IgD-negative memory B cell (primary cell): ENCODE measurements around the gene AFF4. TPM values are rescaled to one million over a fixed set of nuclear protein-coding genes. Genes with fewer than 3 reads are reported as not detected.
"Not testable (repeated sequence)": the region's sequence is repeated elsewhere in the genome, so short reads cannot be mapped to it uniquely, and the experiment has no call there.

Experiments
- H3K27ac Mint-ChIP-seq, 3 donors: one replicate each; pipeline ENCODE4 v1.8.0; 2020 to 2022; ENCODE audit warnings: mild to moderate bottlenecking in 3 of 3, mixed read lengths in 3 of 3, moderate library complexity in 1 of 3
- H3K27me3 Mint-ChIP-seq: one replicate; pipeline ENCODE4 v1.8.0; 2021; ENCODE audit warnings: mixed read lengths
- H3K36me3 Mint-ChIP-seq: one replicate; pipeline ENCODE4 v1.8.0; 2020; ENCODE audit warnings: mild to moderate bottlenecking, mixed read lengths
- H3K4me1 Mint-ChIP-seq, 3 donors: one replicate each; pipeline ENCODE4 v1.8.0; 2020 to 2022; ENCODE audit warnings: mixed read lengths in 3 of 3, mild to moderate bottlenecking in 1 of 3
- H3K4me3 Mint-ChIP-seq, 4 donors: one replicate each; pipeline ENCODE4 v1.8.0; 2020 to 2022; ENCODE audit warnings: mild to moderate bottlenecking in 4 of 4, mixed read lengths in 4 of 4, moderate library complexity in 3 of 4
- H3K9me3 Mint-ChIP-seq, 3 donors: one replicate each; pipeline ENCODE4 v1.8.0; 2020 to 2021; ENCODE audit warnings: mixed read lengths in 3 of 3, mild to moderate bottlenecking in 1 of 3
- polyA plus RNA-seq: library from polyadenylated mRNA; unstranded; fragments of 300-500 nt; fragmentation: Illumina TruSeq; gene quantifications from one replicate; pipeline ENCODE4 v1.2.3, GENCODE V29; 2021

The AFF4 gene
- polyA plus RNA-seq, 1 donor from 2014 or later = 28.5 TPM

- H3K27ac Mint-ChIP-seq = peak within 1 kb of the TSS; percentile 91 to 100 (median 99)
- H3K36me3 Mint-ChIP-seq = no peaks in the 10 kb centered on the region
- H3K9me3 Mint-ChIP-seq = no peaks in the 10 kb centered on the region
- H3K4me1 Mint-ChIP-seq = peaks cover 13 to 23% (median 16%) of the 10 kb centered on the region in 3 donors
- peak within 1 kb of the TSS; percentile 95 to 100 (median 98) for H3K4me3 Mint-ChIP-seq
- no peaks in the 10 kb centered on the region for H3K27me3 Mint-ChIP-seq
Observed at GRCh38 chr5:132866342-132867045, 96.9 kb downstream of the AFF4 start, which contains the start of the genes GDF9 and UQCRQ. Gene GDF9 (minus strand): TSS chr5:132866469. CDS start chr5:132864533, 1,936 bp downstream. Gene UQCRQ (plus strand): TSS chr5:132866642. CDS start chr5:132866882, 240 bp downstream.

- peak overlapping the region; percentile 91 to 100 (median 99) for H3K27ac Mint-ChIP-seq
- H3K4me1 Mint-ChIP-seq = peaks cover 13 to 23% (median 16%) of the 10 kb centered on the region in 3 donors
- no peaks in the 10 kb centered on the region for H3K36me3 Mint-ChIP-seq
- no peaks in the 10 kb centered on the region for H3K9me3 Mint-ChIP-seq
- H3K27me3 Mint-ChIP-seq = no peaks in the 10 kb centered on the region
- peak overlapping the region; percentile 95 to 100 (median 98) for H3K4me3 Mint-ChIP-seq
Observed at GRCh38 chr5:132865668-132866341, 97.6 kb downstream of the AFF4 start.

- Mint-ChIP-seq H3K9me3 (no peaks in the 10 kb centered on the region), H3K27ac (no peak overlapping the region), H3K27me3 (peaks cover 6% of the 10 kb centered on the region), H3K36me3 (peaks cover 1% of the 10 kb centered on the region), H3K4me3 (no peak overlapping the region), H3K4me1 (peaks cover 3 to 6% (median 5%) of the 10 kb centered on the region in 3 donors)
Observed at GRCh38 chr5:132860742-132861141, 102.7 kb downstream of the AFF4 start.

GRCh38 chr5:132859889-132860437, 103.5 kb downstream of the AFF4 start:
- Mint-ChIP-seq H3K36me3 (peaks cover 1% of the 10 kb centered on the region), H3K4me3 (no peak overlapping the region), H3K27me3 (peaks cover 12% of the 10 kb centered on the region), H3K9me3 (no peaks in the 10 kb centered on the region), H3K27ac (no peak overlapping the region), H3K4me1 (peaks cover 0 to 1% (median 0%) of the 10 kb centered on the region in 3 donors)

GRCh38 chr5:132856011-132856410, 107.4 kb downstream of the AFF4 start:
- H3K9me3 Mint-ChIP-seq = no peaks in the 10 kb centered on the region
- peaks cover 1% of the 10 kb centered on the region for H3K36me3 Mint-ChIP-seq
- H3K27ac Mint-ChIP-seq = no peak overlapping the region
- H3K27me3 Mint-ChIP-seq = peaks cover 15% of the 10 kb centered on the region
- peaks cover 0 to 1% (median 0%) of the 10 kb centered on the region in 3 donors for H3K4me1 Mint-ChIP-seq
- no peak overlapping the region for H3K4me3 Mint-ChIP-seq

- H3K36me3 Mint-ChIP-seq, H3K27ac Mint-ChIP-seq, H3K9me3 Mint-ChIP-seq, H3K4me1 Mint-ChIP-seq: not testable (repeated sequence)
- Mint-ChIP-seq H3K27me3 (peaks cover 15% of the 10 kb centered on the region), H3K4me3 (peak overlapping the region in 1 of 4 donors; percentile 58)
Observed at GRCh38 chr5:132854992-132855391, 108.4 kb downstream of the AFF4 start.

- peaks cover 0 to 1% (median 0%) of the 10 kb centered on the region in 3 donors for H3K4me1 Mint-ChIP-seq
- H3K36me3 Mint-ChIP-seq = peaks cover 1% of the 10 kb centered on the region
- H3K4me3 Mint-ChIP-seq = no peak overlapping the region
- H3K27me3 Mint-ChIP-seq = peaks cover 15% of the 10 kb centered on the region
- H3K9me3 Mint-ChIP-seq = no peaks in the 10 kb centered on the region
- H3K27ac Mint-ChIP-seq = no peak overlapping the region
Observed at GRCh38 chr5:132854301-132854700, 109.1 kb downstream of the AFF4 start.

GRCh38 chr5:132853790-132854189, 109.6 kb downstream of the AFF4 start:
- peaks cover 0 to 1% (median 0%) of the 10 kb centered on the region in 3 donors for H3K4me1 Mint-ChIP-seq
- no peak overlapping the region for H3K4me3 Mint-ChIP-seq
- no peak overlapping the region for H3K27ac Mint-ChIP-seq
- no peaks in the 10 kb centered on the region for H3K9me3 Mint-ChIP-seq
- peaks cover under 1% of the 10 kb centered on the region for H3K36me3 Mint-ChIP-seq
- H3K27me3 Mint-ChIP-seq = peaks cover 15% of the 10 kb centered on the region

- no peak overlapping the region for H3K27ac Mint-ChIP-seq
- H3K27me3 Mint-ChIP-seq = peaks cover 15% of the 10 kb centered on the region
- H3K4me1 Mint-ChIP-seq = peaks cover 0 to 1% (median 0%) of the 10 kb centered on the region in 3 donors
- H3K4me3 Mint-ChIP-seq = no peak overlapping the region
- no peaks in the 10 kb centered on the region for H3K9me3 Mint-ChIP-seq
- no peaks in the 10 kb centered on the region for H3K36me3 Mint-ChIP-seq
Observed at GRCh38 chr5:132853323-132853722, 110.1 kb downstream of the AFF4 start.

- H3K27me3 Mint-ChIP-seq = peaks cover 4% of the 10 kb centered on the region
- no peaks in the 10 kb centered on the region for H3K36me3 Mint-ChIP-seq
- no peaks in the 10 kb centered on the region for H3K9me3 Mint-ChIP-seq
- H3K4me3 Mint-ChIP-seq = no peak overlapping the region
- no peak overlapping the region for H3K27ac Mint-ChIP-seq
- no peaks in the 10 kb centered on the region for H3K4me1 Mint-ChIP-seq
Observed at GRCh38 chr5:132850066-132850465, 113.4 kb downstream of the AFF4 start.

GRCh38 chr5:132849347-132849746, 114.1 kb downstream of the AFF4 start:
- Mint-ChIP-seq H3K36me3 (no peaks in the 10 kb centered on the region), H3K27ac (no peak overlapping the region), H3K4me3 (no peak overlapping the region), H3K9me3 (no peaks in the 10 kb centered on the region), H3K27me3 (no peaks in the 10 kb centered on the region), H3K4me1 (no peaks in the 10 kb centered on the region)

- Mint-ChIP-seq H3K4me1 (no peaks in the 10 kb centered on the region), H3K4me3 (no peak overlapping the region), H3K9me3 (no peaks in the 10 kb centered on the region), H3K36me3 (no peaks in the 10 kb centered on the region), H3K27ac (no peak overlapping the region), H3K27me3 (no peaks in the 10 kb centered on the region)
Observed at GRCh38 chr5:132848270-132848669, 115.2 kb downstream of the AFF4 start.

- no peaks in the 10 kb centered on the region for H3K27me3 Mint-ChIP-seq
- no peak overlapping the region for H3K27ac Mint-ChIP-seq
- no peaks in the 10 kb centered on the region for H3K4me1 Mint-ChIP-seq
- H3K9me3 Mint-ChIP-seq = no peaks in the 10 kb centered on the region
- H3K36me3 Mint-ChIP-seq = no peaks in the 10 kb centered on the region
- H3K4me3 Mint-ChIP-seq = no peak overlapping the region
Observed at GRCh38 chr5:132841305-132841704, 122.1 kb downstream of the AFF4 start.

- Mint-ChIP-seq H3K36me3 (no peaks in the 10 kb centered on the region), H3K27me3 (no peaks in the 10 kb centered on the region), H3K9me3 (no peaks in the 10 kb centered on the region), H3K27ac (no peak overlapping the region), H3K4me3 (no peak overlapping the region), H3K4me1 (no peaks in the 10 kb centered on the region)
Observed at GRCh38 chr5:132840896-132841295, 122.5 kb downstream of the AFF4 start.

- Mint-ChIP-seq H3K36me3 (no peaks in the 10 kb centered on the region), H3K27ac (no peak overlapping the region), H3K4me1 (no peaks in the 10 kb centered on the region), H3K9me3 (no peaks in the 10 kb centered on the region), H3K4me3 (no peak overlapping the region), H3K27me3 (no peaks in the 10 kb centered on the region)
Observed at GRCh38 chr5:132840313-132840712, 123.1 kb downstream of the AFF4 start.
